AG04450 (cell line): ENCODE results near the gene TTBK1. TPM values are rescaled to one million over a fixed set of nuclear protein-coding genes. Genes with fewer than 3 reads are reported as not detected.

ENCODE experiments used
- CTCF ChIA-PET: fragments of 300-600, 350-600 bp; formaldehyde crosslinking; extraction: SDS; loops from one replicate; lab custom pipeline; 2022; ENCODE audit warnings: antibody characterized with exemption, inconsistent platforms; lab: Charles Lee
- POLR2A ChIA-PET: fragments of 350-600 bp; formaldehyde crosslinking; extraction: SDS; loops from one replicate; lab custom pipeline; 2021; ENCODE audit warnings: antibody characterized with exemption, inconsistent platforms; lab: Yijun Ruan, JAX
- DNase-seq: peaks from one replicate; pipeline ENCODE4 v3.0.0-alpha.2; 2011; ENCODE audit warnings: low read depth, low spot score
- H3K27ac ChIP-seq: one replicate; pipeline ENCODE4 v1.5.1; 2012; ENCODE audit warnings: low read depth, low read length, control low read depth
- H3K27me3 ChIP-seq: one replicate; pipeline ENCODE4 v1.6.0; 2012; ENCODE audit warnings: low read length; ENCODE audit not compliant: control insufficient read depth, insufficient read depth
- H3K4me3 ChIP-seq: 2 replicates; pipeline ENCODE4 v1.5.1; 2011; ENCODE audit warnings: mild to moderate bottlenecking, low read depth, low read length, control low read depth
- H3K9me3 ChIP-seq: 2 replicates; pipeline ENCODE4 v1.5.1; 2012; ENCODE audit warnings: low read length; ENCODE audit not compliant: control insufficient read depth, insufficient read depth
- CTCF ChIP-seq: IDR thresholded peaks from 2 replicates; pipeline ENCODE4 v1.5.1; 2011; ENCODE audit warnings: low read depth, low read length, control low read depth, inconsistent platforms
- polyA plus RNA-seq: library from polyadenylated mRNA; depleted of rRNA; stranded (reverse); fragments of >200 nt; gene quantifications from 2 replicates; pipeline ENCODE4 v1.2.3, GENCODE V29; 2011

Gene TTBK1
- polyA plus RNA-seq, 1 experiment: not detected

- Histone ChIP-seq H3K27ac (no peak overlapping the region), H3K4me3 (no peak overlapping the region), H3K27me3 (peaks cover 38% of the 10 kb centered on the region), H3K9me3 (no peaks in the 10 kb centered on the region)
- CTCF ChIA-PET: interaction anchor here (1.9 kb wide), 1 partner anchor 56 kb away, joined by 4 read pairs; no protein-coding TSS in a partner anchor
- DNase-seq: no peak
- no peak for TF ChIP-seq CTCF
- POLR2A ChIA-PET: no interaction called here
These were observed 35.3 kb downstream of the TTBK1 start for GRCh38 chr6:43278524-43279078.

- no peak for TF ChIP-seq CTCF
- peaks cover 25% of the 10 kb centered on the region for H3K27me3 ChIP-seq
- no peak for DNase-seq
- POLR2A ChIA-PET: no interaction called here
- no peak overlapping the region for H3K4me3 ChIP-seq
- H3K27ac ChIP-seq: no peak overlapping the region
- CTCF ChIA-PET: interaction anchor here (0.9 to 1.3 kb wide), 3 partner anchors 12 to 227 kb away, joined by 3 to 4 read pairs (median 3); no protein-coding TSS in a partner anchor
- H3K9me3 ChIP-seq: no peaks in the 10 kb centered on the region
These were observed 37.0 kb downstream of the TTBK1 start for GRCh38 chr6:43280234-43280633.

GRCh38 chr6:43282060-43282459, 38.8 kb downstream of the TTBK1 start:
- POLR2A ChIA-PET: no interaction called here
- no peak for DNase-seq
- CTCF ChIA-PET: interaction anchor here (0.6 kb wide), 1 partner anchor 216 kb away, joined by 4 read pairs; no protein-coding TSS in a partner anchor

GRCh38 chr6:43282636-43283513, 39.6 kb downstream of the TTBK1 start:
- ChIA-PET CTCF (no interaction called here), POLR2A (no interaction called here)
- Histone ChIP-seq H3K27ac (no peak overlapping the region), H3K4me3 (no peak overlapping the region), H3K27me3 (peaks cover 17% of the 10 kb centered on the region), H3K9me3 (no peaks in the 10 kb centered on the region)
- TF ChIP-seq CTCF: no peak
- DNase-seq: no peak

More at GRCh38 chr6:43282060-43282459, 38.8 kb downstream of the TTBK1 start:
- Histone ChIP-seq H3K9me3 (no peaks in the 10 kb centered on the region), H3K27me3 (peaks cover 17% of the 10 kb centered on the region), H3K4me3 (no peak overlapping the region), H3K27ac (no peak overlapping the region)
- TF ChIP-seq CTCF: no peak

GRCh38 chr6:43283514-43283901, 40.2 kb downstream of the TTBK1 start:
- no peak overlapping the region for H3K4me3 ChIP-seq
- CTCF ChIA-PET: no interaction called here
- H3K27me3 ChIP-seq: peaks cover 21% of the 10 kb centered on the region
- POLR2A ChIA-PET: no interaction called here
- no peaks in the 10 kb centered on the region for H3K9me3 ChIP-seq
- no peak overlapping the region for H3K27ac ChIP-seq
- no peak for DNase-seq
- no peak for TF ChIP-seq CTCF
